22Rv1 (cell line): Measurements from ENCODE around the gene FHOD1.

Experiments used
- CTCF ChIP-seq: fragments of 450-650 bp; IDR thresholded peaks from 2 replicates; pipeline ENCODE4 v1.5.1; 2017; ENCODE audit warnings: mild to moderate bottlenecking
- ZFX ChIP-seq: fragments of 450-650 bp; IDR thresholded peaks from 2 replicates; pipeline ENCODE4 v1.6.1; 2017; ENCODE audit warnings: antibody characterized with exemption, borderline replicate concordance

DNA sequence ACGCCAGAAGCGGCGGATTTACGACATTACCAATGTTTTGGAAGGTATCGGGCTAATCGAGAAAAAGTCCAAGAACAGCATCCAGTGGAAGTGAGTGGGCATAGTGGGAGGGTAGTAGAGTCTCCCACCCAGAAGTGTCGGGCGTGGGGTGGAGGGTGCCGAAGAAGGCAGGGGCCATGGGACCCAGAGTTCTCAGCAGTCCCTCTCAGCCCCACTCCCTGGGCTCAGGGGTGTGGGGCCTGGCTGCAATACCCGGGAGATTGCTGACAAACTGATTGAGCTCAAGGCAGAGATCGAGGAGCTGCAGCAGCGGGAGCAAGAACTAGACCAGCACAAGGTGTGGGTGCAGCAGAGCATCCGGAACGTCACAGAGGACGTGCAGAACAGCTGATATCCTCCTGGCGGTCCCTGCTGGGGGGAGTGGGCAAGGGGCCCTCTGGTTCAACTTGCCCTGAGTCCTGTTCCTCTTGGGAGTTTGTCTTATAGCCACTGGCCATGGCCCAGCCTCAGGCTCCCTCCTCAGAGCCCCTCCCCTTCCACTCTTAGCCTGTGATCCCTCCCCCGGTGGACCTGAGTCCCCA, 54.4 kb downstream of the FHOD1 start:
- TF ChIP-seq CTCF, result no peak
- TF ChIP-seq ZFX, result no peak
